ENCODE measurements around the gene NAALAD2.
A peak's percentile ranks its signal among the peaks of the same experiment; 100 is the strongest.

Gene NAALAD2

DNA sequence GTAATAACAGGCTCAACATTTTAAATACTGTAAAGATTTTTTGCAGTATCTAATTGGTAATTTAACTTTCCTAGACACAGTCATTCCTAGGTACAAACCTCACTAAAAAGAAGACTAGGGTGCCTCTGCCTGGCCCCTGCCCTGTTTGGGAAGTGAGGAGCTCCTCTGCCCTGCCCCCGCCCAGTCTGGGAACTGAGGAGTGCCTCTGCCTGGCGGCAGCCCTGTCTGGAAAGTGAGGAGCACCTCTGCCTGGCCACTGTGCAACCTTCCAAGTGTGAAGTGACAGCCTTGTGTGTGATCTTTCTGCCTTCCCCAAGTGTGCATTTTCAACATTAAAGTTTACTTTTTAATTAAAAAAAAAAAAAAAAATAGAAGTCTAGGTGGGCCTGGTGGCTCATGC, 84.1 kb downstream of the NAALAD2 start:
- TF ChIP-seq, protein P1, sequence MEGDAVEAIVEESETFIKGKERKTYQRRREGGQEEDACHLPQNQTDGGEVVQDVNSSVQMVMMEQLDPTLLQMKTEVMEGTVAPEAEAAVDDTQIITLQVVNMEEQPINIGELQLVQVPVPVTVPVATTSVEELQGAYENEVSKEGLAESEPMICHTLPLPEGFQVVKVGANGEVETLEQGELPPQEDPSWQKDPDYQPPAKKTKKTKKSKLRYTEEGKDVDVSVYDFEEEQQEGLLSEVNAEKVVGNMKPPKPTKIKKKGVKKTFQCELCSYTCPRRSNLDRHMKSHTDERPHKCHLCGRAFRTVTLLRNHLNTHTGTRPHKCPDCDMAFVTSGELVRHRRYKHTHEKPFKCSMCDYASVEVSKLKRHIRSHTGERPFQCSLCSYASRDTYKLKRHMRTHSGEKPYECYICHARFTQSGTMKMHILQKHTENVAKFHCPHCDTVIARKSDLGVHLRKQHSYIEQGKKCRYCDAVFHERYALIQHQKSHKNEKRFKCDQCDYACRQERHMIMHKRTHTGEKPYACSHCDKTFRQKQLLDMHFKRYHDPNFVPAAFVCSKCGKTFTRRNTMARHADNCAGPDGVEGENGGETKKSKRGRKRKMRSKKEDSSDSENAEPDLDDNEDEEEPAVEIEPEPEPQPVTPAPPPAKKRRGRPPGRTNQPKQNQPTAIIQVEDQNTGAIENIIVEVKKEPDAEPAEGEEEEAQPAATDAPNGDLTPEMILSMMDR (IDR thresholded peaks at IDR 0.05; ENCODE audit: borderline replicate concordance, insufficient read depth, low read depth, low read length), result no peak

GRCh38 chr11:90219438-90219837, 85.0 kb downstream of the NAALAD2 start:
- TF ChIP-seq, protein P1 (IDR thresholded peaks at IDR 0.05; ENCODE audit: borderline replicate concordance, insufficient read depth, low read depth, low read length), result no peak
- H3K4me3 ChIP-seq (ENCODE audit: low read depth, low read length), result no peak overlapping the region

More for the DNA sequence above, 84.1 kb downstream of the NAALAD2 start:
- H3K4me3 ChIP-seq (ENCODE audit: low read depth, low read length), result no peak overlapping the region

DNA sequence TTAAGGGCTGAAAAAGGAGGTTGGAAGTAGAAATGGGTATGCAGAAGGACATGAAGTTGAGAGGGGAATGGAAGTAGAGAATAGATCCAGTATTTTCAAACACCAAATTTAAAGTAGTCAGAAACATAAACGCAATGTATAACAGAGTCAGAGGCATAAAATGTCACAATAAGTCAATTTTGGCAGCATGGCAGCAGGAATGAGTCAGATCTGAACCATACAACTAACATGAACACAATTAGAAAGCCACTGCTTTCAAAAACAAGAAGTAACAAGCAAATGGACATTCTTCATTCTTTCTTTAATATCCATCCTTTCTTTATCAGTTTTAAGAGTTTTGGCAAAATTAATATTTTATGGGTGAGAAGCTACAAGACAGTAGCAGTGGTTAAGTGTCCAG, 85.9 kb downstream of the NAALAD2 start:
- TF ChIP-seq, protein P1 (IDR thresholded peaks at IDR 0.05; ENCODE audit: borderline replicate concordance, insufficient read depth, low read depth, low read length), result no peak
- H3K4me3 ChIP-seq (ENCODE audit: low read depth, low read length), result no peak overlapping the region

DNA sequence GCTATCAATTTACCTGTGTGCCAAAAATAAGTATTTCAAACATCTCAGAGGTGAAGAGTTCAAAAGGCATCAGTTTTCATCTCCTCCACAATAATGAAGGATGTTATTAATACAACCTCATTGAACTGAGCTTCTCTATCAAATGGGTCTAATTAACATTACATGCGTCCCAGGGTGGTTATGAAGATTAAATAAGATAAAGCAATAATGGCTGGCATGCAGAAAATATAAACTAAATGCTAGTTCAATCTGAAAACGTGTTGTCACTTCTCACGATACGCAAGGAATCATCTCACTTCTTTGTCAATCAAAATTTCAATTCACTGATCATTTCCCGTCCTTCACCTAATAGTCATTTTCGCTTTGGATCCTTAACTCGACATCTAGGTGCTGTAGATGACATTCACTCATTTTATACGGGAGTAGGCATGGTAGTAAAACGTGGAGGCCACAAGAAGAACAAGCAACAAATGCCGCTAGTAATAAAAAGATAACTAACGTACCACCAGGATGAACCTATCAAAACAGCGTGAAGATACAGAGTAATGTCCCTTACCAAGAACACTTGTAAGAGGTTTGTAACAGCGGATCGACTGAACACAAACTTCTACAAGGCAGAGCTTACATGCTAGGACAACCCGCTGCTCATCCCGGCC, 87.5 kb downstream of the NAALAD2 start:
- TF ChIP-seq, protein P1 (IDR thresholded peaks at IDR 0.05; ENCODE audit: borderline replicate concordance, insufficient read depth, low read depth, low read length), result no peak
- peak overlapping the region; percentile 88 for H3K4me3 ChIP-seq (ENCODE audit: low read depth, low read length)

DNA sequence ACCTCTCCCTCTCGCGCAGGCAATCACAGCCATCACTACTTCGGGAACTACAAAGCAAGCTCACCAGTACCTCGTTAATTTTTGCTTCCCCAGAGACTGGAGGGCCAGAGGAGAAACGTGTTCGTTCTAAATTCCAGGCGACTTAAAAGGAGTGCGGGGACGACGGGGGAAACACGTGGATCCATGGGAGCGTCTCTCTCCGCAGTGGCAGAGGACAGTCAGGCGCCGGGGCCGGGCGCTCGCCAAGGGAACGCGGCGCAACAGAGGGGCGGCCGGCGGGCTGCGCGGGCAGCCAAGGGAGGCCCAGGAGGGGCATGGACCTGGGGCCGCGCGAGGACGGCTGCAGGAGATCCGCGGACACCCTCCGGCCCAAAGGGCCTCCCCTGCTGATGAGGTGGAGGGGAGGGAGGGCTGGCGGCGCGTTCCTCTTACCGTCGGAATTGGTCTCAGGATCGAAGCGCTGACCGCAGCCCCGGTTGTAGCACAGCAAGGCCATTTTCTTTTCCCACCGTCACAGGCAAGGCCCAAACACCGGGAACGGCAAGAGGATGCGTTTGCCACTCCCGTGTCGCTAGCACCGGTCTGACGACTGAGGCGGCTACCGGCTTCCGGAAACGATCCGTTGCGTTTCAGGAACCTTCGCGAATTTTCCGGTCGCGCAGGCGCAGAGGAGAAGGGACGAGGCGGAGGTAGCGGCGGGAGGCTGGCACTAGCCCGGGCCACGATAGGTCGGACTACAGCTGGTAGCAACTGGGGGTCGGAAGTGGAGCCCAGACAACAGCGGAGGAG, 88.2 kb downstream of the NAALAD2 start, which contains the start of gene CHORDC1:
Gene CHORDC1, minus strand, starts transcription at position 591 of the 789 bp plus-strand sequence. Its CDS starts 95 bp downstream, at position 496.
- TF ChIP-seq, protein P1 (IDR thresholded peaks at IDR 0.05; ENCODE audit: borderline replicate concordance, insufficient read depth, low read depth, low read length), result no peak
- peak within 1 kb of the TSS; percentile 88 for H3K4me3 ChIP-seq (ENCODE audit: low read depth, low read length)

DNA sequence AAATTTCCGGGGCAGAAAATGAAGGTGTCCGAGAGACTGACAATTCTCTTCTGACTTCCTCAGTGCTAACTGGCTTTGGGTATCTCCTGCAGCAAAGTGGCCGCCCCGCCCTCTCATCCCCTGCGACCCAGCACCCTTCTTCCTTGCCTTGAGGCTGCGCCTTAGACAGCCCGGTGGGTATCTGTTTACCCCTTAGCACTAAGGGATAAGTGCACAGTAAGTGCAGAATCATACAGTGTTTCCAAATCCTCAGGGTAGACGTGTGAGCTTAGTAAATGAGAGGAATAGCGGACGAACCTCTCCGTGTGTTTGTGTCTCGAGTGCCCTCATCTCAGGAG, 88.8 kb downstream of the NAALAD2 start:
- peak overlapping the region; percentile 88 for H3K4me3 ChIP-seq (ENCODE audit: low read depth, low read length)
- TF ChIP-seq, protein P1 (IDR thresholded peaks at IDR 0.05; ENCODE audit: borderline replicate concordance, insufficient read depth, low read depth, low read length), result no peak

DNA sequence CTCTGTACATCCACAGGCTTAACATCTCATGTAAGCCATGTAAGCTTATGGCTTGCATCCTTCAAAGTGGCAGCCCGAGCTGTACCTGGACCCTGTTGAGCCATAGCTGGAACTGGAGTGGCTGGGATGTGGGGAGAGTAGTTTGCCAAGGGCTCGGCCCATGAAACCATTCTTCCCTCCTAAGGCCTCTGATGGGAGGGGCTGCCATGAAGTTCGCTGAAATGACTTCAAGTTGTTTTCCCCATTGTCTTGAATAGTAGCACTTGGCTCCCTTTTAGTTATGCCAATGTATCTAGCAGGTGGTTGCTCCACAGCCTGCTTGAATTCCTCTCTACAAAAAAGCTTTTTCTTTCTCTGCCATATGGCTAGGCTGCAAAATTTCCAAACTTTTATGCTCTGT, 93.6 kb downstream of the NAALAD2 start:
- TF ChIP-seq, protein P1 (IDR thresholded peaks at IDR 0.05; ENCODE audit: borderline replicate concordance, insufficient read depth, low read depth, low read length), result no peak
- H3K4me3 ChIP-seq (ENCODE audit: low read depth, low read length), result no peak overlapping the region
